ENCODE results near the gene AAMP.

AAMP gene

GRCh38 chr2:218244665-218245064, 25.3 kb downstream of the AAMP start:
- Histone ChIP-seq H3K9me3 (ENCODE audit: control insufficient read depth, low read depth, low read length) (no peaks in the 10 kb centered on the region), H3K4me3 (ENCODE audit: low read length) (no peak overlapping the region), H3K27me3 (ENCODE audit: control insufficient read depth, insufficient read depth, low read length) (no peaks in the 10 kb centered on the region), H3K4me1 (ENCODE audit: control insufficient read depth, low read depth, low read length) (no peaks in the 10 kb centered on the region), H3K36me3 (ENCODE audit: control insufficient read depth, low read depth, low read length) (peaks cover 87% of the 10 kb centered on the region), H3K9ac (ENCODE audit: low read length) (no peak overlapping the region), H3K27ac (ENCODE audit: low read length) (no peak overlapping the region)

GRCh38 chr2:218244204-218244603, 25.7 kb downstream of the AAMP start:
- no peaks in the 10 kb centered on the region for H3K9me3 ChIP-seq (ENCODE audit: control insufficient read depth, low read depth, low read length)
- no peaks in the 10 kb centered on the region for H3K4me1 ChIP-seq (ENCODE audit: control insufficient read depth, low read depth, low read length)
- no peak overlapping the region for H3K4me3 ChIP-seq (ENCODE audit: low read length)
- no peak overlapping the region for H3K9ac ChIP-seq (ENCODE audit: low read length)
- H3K27ac ChIP-seq (ENCODE audit: low read length) = no peak overlapping the region
- H3K27me3 ChIP-seq (ENCODE audit: control insufficient read depth, insufficient read depth, low read length) = no peaks in the 10 kb centered on the region
- H3K36me3 ChIP-seq (ENCODE audit: control insufficient read depth, low read depth, low read length) = peaks cover 85% of the 10 kb centered on the region

- Histone ChIP-seq H3K36me3 (ENCODE audit: control insufficient read depth, low read depth, low read length) (peaks cover 81% of the 10 kb centered on the region), H3K9me3 (ENCODE audit: control insufficient read depth, low read depth, low read length) (no peaks in the 10 kb centered on the region), H3K27me3 (ENCODE audit: control insufficient read depth, insufficient read depth, low read length) (no peaks in the 10 kb centered on the region), H3K9ac (ENCODE audit: low read length) (no peak overlapping the region), H3K4me1 (ENCODE audit: control insufficient read depth, low read depth, low read length) (no peaks in the 10 kb centered on the region), H3K4me3 (ENCODE audit: low read length) (no peak overlapping the region), H3K27ac (ENCODE audit: low read length) (no peak overlapping the region)
Observed at GRCh38 chr2:218238887-218239286, 31.1 kb downstream of the AAMP start.

- Histone ChIP-seq H3K9ac (ENCODE audit: low read length) (no peak overlapping the region), H3K4me3 (ENCODE audit: low read length) (no peak overlapping the region), H3K36me3 (ENCODE audit: control insufficient read depth, low read depth, low read length) (peaks cover 71% of the 10 kb centered on the region)
Observed at GRCh38 chr2:218236829-218237228, 33.1 kb downstream of the AAMP start.

GRCh38 chr2:218235017-218235416, 34.9 kb downstream of the AAMP start:
- Histone ChIP-seq H3K4me3 (ENCODE audit: low read length) (no peak overlapping the region), H3K27ac (ENCODE audit: low read length) (no peak overlapping the region), H3K27me3 (ENCODE audit: control insufficient read depth, insufficient read depth, low read length) (no peaks in the 10 kb centered on the region), H3K4me1 (ENCODE audit: control insufficient read depth, low read depth, low read length) (no peaks in the 10 kb centered on the region), H3K9me3 (ENCODE audit: control insufficient read depth, low read depth, low read length) (no peaks in the 10 kb centered on the region), H3K9ac (ENCODE audit: low read length) (no peak overlapping the region), H3K36me3 (ENCODE audit: control insufficient read depth, low read depth, low read length) (peaks cover 77% of the 10 kb centered on the region)

More at GRCh38 chr2:218236829-218237228, 33.1 kb downstream of the AAMP start:
- no peaks in the 10 kb centered on the region for H3K27me3 ChIP-seq (ENCODE audit: control insufficient read depth, insufficient read depth, low read length)
- H3K9me3 ChIP-seq (ENCODE audit: control insufficient read depth, low read depth, low read length) = no peaks in the 10 kb centered on the region
- no peak overlapping the region for H3K27ac ChIP-seq (ENCODE audit: low read length)
- H3K4me1 ChIP-seq (ENCODE audit: control insufficient read depth, low read depth, low read length) = no peaks in the 10 kb centered on the region

GRCh38 chr2:218234521-218234920, 35.4 kb downstream of the AAMP start:
- Histone ChIP-seq H3K36me3 (ENCODE audit: control insufficient read depth, low read depth, low read length) (peaks cover 78% of the 10 kb centered on the region), H3K9me3 (ENCODE audit: control insufficient read depth, low read depth, low read length) (no peaks in the 10 kb centered on the region), H3K4me1 (ENCODE audit: control insufficient read depth, low read depth, low read length) (no peaks in the 10 kb centered on the region), H3K4me3 (ENCODE audit: low read length) (no peak overlapping the region), H3K27ac (ENCODE audit: low read length) (no peak overlapping the region), H3K9ac (ENCODE audit: low read length) (no peak overlapping the region), H3K27me3 (ENCODE audit: control insufficient read depth, insufficient read depth, low read length) (no peaks in the 10 kb centered on the region)

- peaks cover 79% of the 10 kb centered on the region for H3K36me3 ChIP-seq (ENCODE audit: control insufficient read depth, low read depth, low read length)
- no peaks in the 10 kb centered on the region for H3K9me3 ChIP-seq (ENCODE audit: control insufficient read depth, low read depth, low read length)
- H3K27ac ChIP-seq (ENCODE audit: low read length) = no peak overlapping the region
- no peaks in the 10 kb centered on the region for H3K4me1 ChIP-seq (ENCODE audit: control insufficient read depth, low read depth, low read length)
- no peaks in the 10 kb centered on the region for H3K27me3 ChIP-seq (ENCODE audit: control insufficient read depth, insufficient read depth, low read length)
- H3K4me3 ChIP-seq (ENCODE audit: low read length) = no peak overlapping the region
- no peak overlapping the region for H3K9ac ChIP-seq (ENCODE audit: low read length)
Observed at GRCh38 chr2:218233543-218233942, 36.4 kb downstream of the AAMP start.

GRCh38 chr2:218230882-218231281, 39.1 kb downstream of the AAMP start:
- H3K27ac ChIP-seq (ENCODE audit: low read length) = no peak overlapping the region
- H3K4me1 ChIP-seq (ENCODE audit: control insufficient read depth, low read depth, low read length) = no peaks in the 10 kb centered on the region
- H3K36me3 ChIP-seq (ENCODE audit: control insufficient read depth, low read depth, low read length) = peaks cover 76% of the 10 kb centered on the region

GRCh38 chr2:218229851-218230250, 40.1 kb downstream of the AAMP start:
- no peak overlapping the region for H3K9ac ChIP-seq (ENCODE audit: low read length)
- H3K9me3 ChIP-seq (ENCODE audit: control insufficient read depth, low read depth, low read length) = no peaks in the 10 kb centered on the region
- no peak overlapping the region for H3K4me3 ChIP-seq (ENCODE audit: low read length)
- no peaks in the 10 kb centered on the region for H3K4me1 ChIP-seq (ENCODE audit: control insufficient read depth, low read depth, low read length)
- no peak overlapping the region for H3K27ac ChIP-seq (ENCODE audit: low read length)
- no peaks in the 10 kb centered on the region for H3K27me3 ChIP-seq (ENCODE audit: control insufficient read depth, insufficient read depth, low read length)
- H3K36me3 ChIP-seq (ENCODE audit: control insufficient read depth, low read depth, low read length) = peaks cover 79% of the 10 kb centered on the region

More at GRCh38 chr2:218230882-218231281, 39.1 kb downstream of the AAMP start:
- H3K9ac ChIP-seq (ENCODE audit: low read length) = no peak overlapping the region
- no peak overlapping the region for H3K4me3 ChIP-seq (ENCODE audit: low read length)
- no peaks in the 10 kb centered on the region for H3K9me3 ChIP-seq (ENCODE audit: control insufficient read depth, low read depth, low read length)
- no peaks in the 10 kb centered on the region for H3K27me3 ChIP-seq (ENCODE audit: control insufficient read depth, insufficient read depth, low read length)

- H3K4me1 ChIP-seq (ENCODE audit: control insufficient read depth, low read depth, low read length) = no peaks in the 10 kb centered on the region
- H3K27ac ChIP-seq (ENCODE audit: low read length) = no peak overlapping the region
- peaks cover 77% of the 10 kb centered on the region for H3K36me3 ChIP-seq (ENCODE audit: control insufficient read depth, low read depth, low read length)
- H3K27me3 ChIP-seq (ENCODE audit: control insufficient read depth, insufficient read depth, low read length) = no peaks in the 10 kb centered on the region
- H3K9me3 ChIP-seq (ENCODE audit: control insufficient read depth, low read depth, low read length) = no peaks in the 10 kb centered on the region
- H3K4me3 ChIP-seq (ENCODE audit: low read length) = no peak overlapping the region
- H3K9ac ChIP-seq (ENCODE audit: low read length) = no peak overlapping the region
Observed at GRCh38 chr2:218229239-218229638, 40.7 kb downstream of the AAMP start.

GRCh38 chr2:218228366-218229090, 41.4 kb downstream of the AAMP start:
- H3K4me1 ChIP-seq (ENCODE audit: control insufficient read depth, low read depth, low read length) = no peaks in the 10 kb centered on the region
- no peak overlapping the region for H3K4me3 ChIP-seq (ENCODE audit: low read length)
- no peak overlapping the region for H3K9ac ChIP-seq (ENCODE audit: low read length)
- no peaks in the 10 kb centered on the region for H3K27me3 ChIP-seq (ENCODE audit: control insufficient read depth, insufficient read depth, low read length)
- no peaks in the 10 kb centered on the region for H3K9me3 ChIP-seq (ENCODE audit: control insufficient read depth, low read depth, low read length)
- H3K27ac ChIP-seq (ENCODE audit: low read length) = no peak overlapping the region
- H3K36me3 ChIP-seq (ENCODE audit: control insufficient read depth, low read depth, low read length) = peaks cover 72% of the 10 kb centered on the region

GRCh38 chr2:218226903-218227302, 43.0 kb downstream of the AAMP start:
- H3K4me1 ChIP-seq (ENCODE audit: control insufficient read depth, low read depth, low read length) = no peaks in the 10 kb centered on the region
- H3K27ac ChIP-seq (ENCODE audit: low read length) = no peak overlapping the region
- no peak overlapping the region for H3K4me3 ChIP-seq (ENCODE audit: low read length)
- peaks cover 63% of the 10 kb centered on the region for H3K36me3 ChIP-seq (ENCODE audit: control insufficient read depth, low read depth, low read length)
- H3K9ac ChIP-seq (ENCODE audit: low read length) = no peak overlapping the region
- no peaks in the 10 kb centered on the region for H3K27me3 ChIP-seq (ENCODE audit: control insufficient read depth, insufficient read depth, low read length)
- H3K9me3 ChIP-seq (ENCODE audit: control insufficient read depth, low read depth, low read length) = no peaks in the 10 kb centered on the region

All from iPS-18a (cell line).